ENCODE data around the gene PNPLA7. TPM values are rescaled to one million over a fixed set of nuclear protein-coding genes. Genes with fewer than 3 reads are reported as not detected.
"Not testable (repeated sequence)": the region's sequence is repeated elsewhere in the genome, so short reads cannot be mapped to it uniquely, and the experiment has no call there.

Gene PNPLA7
- total RNA-seq, 1 experiment from 2014 or later = 0.90 TPM

GRCh38 chr9:137516144-137516917 lies 33.9 kb downstream of the PNPLA7 start:
- no TSS peak for BruUV-seq (replicated peaks)
- TF ChIP-seq EZH2 (IDR thresholded peaks at IDR 0.05; ENCODE audit: borderline replicate concordance, low read depth, low read length, poor library complexity, severe bottlenecking) (no peak), CTCF (conservative IDR thresholded peaks at IDR 0.05; ENCODE audit: low read depth, low read length) (no peak)
- CTCF ChIA-PET = no interaction called here
- H3K9me3 ChIP-seq (ENCODE audit: low read depth, low read length, poor library complexity, severe bottlenecking) = no peaks in the 10 kb centered on the region
- no peaks in the 10 kb centered on the region for H3K27me3 ChIP-seq (replicated peaks; ENCODE audit: insufficient read depth, low read depth, low read length, poor library complexity)
- no peak for DNase-seq (ENCODE audit: low spot score)
- no peak overlapping the region for H3K27ac ChIP-seq (ENCODE audit: low read depth, low read length, poor library complexity, severe bottlenecking)
- intact Hi-C loops (cut with micrococcal nuclease; ENCODE audit: unreplicated experiment) = no loop called here
- H3K36me3 ChIP-seq (ENCODE audit: insufficient read depth, low read length, poor library complexity, severe bottlenecking) = no peaks in the 10 kb centered on the region
- H3K4me3 ChIP-seq (ENCODE audit: low read depth, low read length, poor library complexity, severe bottlenecking) = no peak overlapping the region
- POLR2A ChIA-PET (ENCODE audit: low non-redundant PET) = no interaction called here
- no peaks in the 10 kb centered on the region for H3K4me1 ChIP-seq (ENCODE audit: insufficient read depth, low read length, poor library complexity, severe bottlenecking)

- DNase-seq (ENCODE audit: low spot score) = no peak
- Histone ChIP-seq H3K4me3 (ENCODE audit: low read depth, low read length, poor library complexity, severe bottlenecking) (no peak overlapping the region), H3K9me3 (ENCODE audit: low read depth, low read length, poor library complexity, severe bottlenecking) (no peaks in the 10 kb centered on the region), H3K27me3 (replicated peaks; ENCODE audit: insufficient read depth, low read depth, low read length, poor library complexity) (no peaks in the 10 kb centered on the region), H3K4me1 (ENCODE audit: insufficient read depth, low read length, poor library complexity, severe bottlenecking) (no peaks in the 10 kb centered on the region), H3K27ac (ENCODE audit: low read depth, low read length, poor library complexity, severe bottlenecking) (no peak overlapping the region), H3K36me3 (ENCODE audit: insufficient read depth, low read length, poor library complexity, severe bottlenecking) (no peaks in the 10 kb centered on the region)
- no TSS peak for BruUV-seq (replicated peaks)
- intact Hi-C loops (cut with micrococcal nuclease; ENCODE audit: unreplicated experiment) = no loop called here
- ChIA-PET POLR2A (ENCODE audit: low non-redundant PET) (no interaction called here), CTCF (no interaction called here)
- no peak for TF ChIP-seq CTCF (conservative IDR thresholded peaks at IDR 0.05; ENCODE audit: low read depth, low read length)
- TF ChIP-seq EZH2 (IDR thresholded peaks at IDR 0.05; ENCODE audit: borderline replicate concordance, low read depth, low read length, poor library complexity, severe bottlenecking) = no peak
Observed at GRCh38 chr9:137515338-137515724, 34.9 kb downstream of the PNPLA7 start.

GRCh38 chr9:137514691-137515337 lies 35.4 kb downstream of the PNPLA7 start:
- POLR2A ChIA-PET (ENCODE audit: low non-redundant PET) = no interaction called here
- Histone ChIP-seq H3K4me1 (ENCODE audit: insufficient read depth, low read length, poor library complexity, severe bottlenecking) (no peaks in the 10 kb centered on the region), H3K27me3 (replicated peaks; ENCODE audit: insufficient read depth, low read depth, low read length, poor library complexity) (no peaks in the 10 kb centered on the region), H3K27ac (ENCODE audit: low read depth, low read length, poor library complexity, severe bottlenecking) (no peak overlapping the region), H3K36me3 (ENCODE audit: insufficient read depth, low read length, poor library complexity, severe bottlenecking) (no peaks in the 10 kb centered on the region), H3K9me3 (ENCODE audit: low read depth, low read length, poor library complexity, severe bottlenecking) (no peaks in the 10 kb centered on the region), H3K4me3 (ENCODE audit: low read depth, low read length, poor library complexity, severe bottlenecking) (no peak overlapping the region)
- no peak for TF ChIP-seq CTCF (conservative IDR thresholded peaks at IDR 0.05; ENCODE audit: low read depth, low read length)
- TF ChIP-seq EZH2 (IDR thresholded peaks at IDR 0.05; ENCODE audit: borderline replicate concordance, low read depth, low read length, poor library complexity, severe bottlenecking) = no peak
- CTCF ChIA-PET = no interaction called here
- no TSS peak for BruUV-seq (replicated peaks)
- intact Hi-C loops (cut with micrococcal nuclease; ENCODE audit: unreplicated experiment) = no loop called here
- no peak for DNase-seq (ENCODE audit: low spot score)

- H3K27me3 ChIP-seq (replicated peaks; ENCODE audit: insufficient read depth, low read depth, low read length, poor library complexity); H3K36me3 ChIP-seq (ENCODE audit: insufficient read depth, low read length, poor library complexity, severe bottlenecking); CTCF ChIA-PET; BruUV-seq (replicated peaks); H3K27ac ChIP-seq (ENCODE audit: low read depth, low read length, poor library complexity, severe bottlenecking); H3K9me3 ChIP-seq (ENCODE audit: low read depth, low read length, poor library complexity, severe bottlenecking); DNase-seq (ENCODE audit: low spot score); H3K4me1 ChIP-seq (ENCODE audit: insufficient read depth, low read length, poor library complexity, severe bottlenecking); intact Hi-C loops (cut with micrococcal nuclease; ENCODE audit: unreplicated experiment); H3K4me3 ChIP-seq (ENCODE audit: low read depth, low read length, poor library complexity, severe bottlenecking); POLR2A ChIA-PET (ENCODE audit: low non-redundant PET): not testable (repeated sequence)
Observed at GRCh38 chr9:137513801-137514570, 36.2 kb downstream of the PNPLA7 start.

GRCh38 chr9:137513136-137513535 lies 37.1 kb downstream of the PNPLA7 start:
- H3K27me3 ChIP-seq (replicated peaks; ENCODE audit: insufficient read depth, low read depth, low read length, poor library complexity); H3K9me3 ChIP-seq (ENCODE audit: low read depth, low read length, poor library complexity, severe bottlenecking); POLR2A ChIA-PET (ENCODE audit: low non-redundant PET); intact Hi-C loops (cut with micrococcal nuclease; ENCODE audit: unreplicated experiment); H3K4me3 ChIP-seq (ENCODE audit: low read depth, low read length, poor library complexity, severe bottlenecking); H3K36me3 ChIP-seq (ENCODE audit: insufficient read depth, low read length, poor library complexity, severe bottlenecking); H3K4me1 ChIP-seq (ENCODE audit: insufficient read depth, low read length, poor library complexity, severe bottlenecking); DNase-seq (ENCODE audit: low spot score); BruUV-seq (replicated peaks); H3K27ac ChIP-seq (ENCODE audit: low read depth, low read length, poor library complexity, severe bottlenecking): not testable (repeated sequence)
- CTCF ChIA-PET = interaction anchor here (0.6 kb wide), 1 partner anchor 211 kb away, joined by 4 read pairs; the partner anchor contains the start of gene NRARP
